GM21786 (cell line): Measurements from ENCODE around the gene SMPX.

Experiments used
- ATAC-seq: cut with Tn5 transposase; IDR thresholded peaks from one replicate; pipeline ENCODE4 v1.9.1; 2021; ENCODE audit not compliant: unreplicated experiment

The SMPX gene

GRCh38 chrX:21658746-21659145 is 99.2 kb downstream of the SMPX start:
- ATAC-seq = no peak

GRCh38 chrX:21658152-21658737 is 99.7 kb downstream of the SMPX start, which contains the start of gene KLHL34:
KLHL34 (minus strand) TSS chrX:21658330; CDS start chrX:21657788, 542 bp downstream.
- peak; percentile 44 for ATAC-seq

GRCh38 chrX:21657318-21658151 is 100.4 kb downstream of the SMPX start:
- ATAC-seq = no peak

GRCh38 chrX:21656587-21657317 is 101.2 kb downstream of the SMPX start:
- no peak for ATAC-seq
